HG03045 (cell line): Measurements from ENCODE around the gene RALBP1.
"Not testable (repeated sequence)": the region's sequence is repeated elsewhere in the genome, so short reads cannot be mapped to it uniquely, and the experiment has no call there.

ENCODE experiments used
- ATAC-seq: cut with Tn5 transposase; IDR thresholded peaks from one replicate; pipeline ENCODE4 v1.9.1; 2021; ENCODE audit warnings: mild to moderate bottlenecking, moderate library complexity; ENCODE audit not compliant: unreplicated experiment

Gene RALBP1

GRCh38 chr18:9474983-9475642 lies at the start of gene RALBP1:
TSS of gene RALBP1 (plus strand) at chr18:9475513. CDS start at chr18:9513046, 37,533 bp downstream.
- peak; percentile 92 for ATAC-seq

GRCh38 chr18:9426753-9427152 lies 48.6 kb upstream of the RALBP1 start:
- no peak for ATAC-seq

- ATAC-seq = no peak
Observed at GRCh38 chr18:9428301-9428706, 47.0 kb upstream of the RALBP1 start.

- ATAC-seq = no peak
Observed at GRCh38 chr18:9428862-9429661, 46.3 kb upstream of the RALBP1 start.

- no peak for ATAC-seq
Observed at GRCh38 chr18:9429662-9429993, 45.7 kb upstream of the RALBP1 start.

- not testable (repeated sequence) for ATAC-seq
Observed at GRCh38 chr18:9430315-9430714, 45.0 kb upstream of the RALBP1 start.

- no peak for ATAC-seq
Observed at GRCh38 chr18:9431296-9431695, 44.0 kb upstream of the RALBP1 start.

GRCh38 chr18:9433122-9433521 lies 42.2 kb upstream of the RALBP1 start:
- not testable (repeated sequence) for ATAC-seq

GRCh38 chr18:9433671-9434121 lies 41.6 kb upstream of the RALBP1 start:
- ATAC-seq = no peak

- ATAC-seq = no peak
Observed at GRCh38 chr18:9434122-9434701, 41.1 kb upstream of the RALBP1 start.

GRCh38 chr18:9435041-9435440 lies 40.3 kb upstream of the RALBP1 start:
- ATAC-seq = no peak

GRCh38 chr18:9436206-9436929 lies 38.9 kb upstream of the RALBP1 start:
- ATAC-seq = no peak

GRCh38 chr18:9437021-9437437 lies 38.3 kb upstream of the RALBP1 start:
- ATAC-seq = no peak

GRCh38 chr18:9437672-9438071 lies 37.6 kb upstream of the RALBP1 start:
- no peak for ATAC-seq

- no peak for ATAC-seq
Observed at GRCh38 chr18:9441061-9441460, 34.3 kb upstream of the RALBP1 start.

- no peak for ATAC-seq
Observed at GRCh38 chr18:9444549-9444948, 30.8 kb upstream of the RALBP1 start.

GRCh38 chr18:9446839-9447238 lies 28.5 kb upstream of the RALBP1 start:
- ATAC-seq = no peak

- ATAC-seq = no peak
Observed at GRCh38 chr18:9447334-9447733, 28.0 kb upstream of the RALBP1 start.

- ATAC-seq = no peak
Observed at GRCh38 chr18:9449600-9450414, 25.5 kb upstream of the RALBP1 start.

- not testable (repeated sequence) for ATAC-seq
Observed at GRCh38 chr18:9450920-9451319, 24.4 kb upstream of the RALBP1 start.
